Stimulated activated CD4-positive, alpha-beta T cell treated with anti-CD3 and anti-CD28 coated beads, Interleukin-12 subunit alpha, Interleukin-12 subunit beta, amount 100 ng/mL, for 24 hours (primary cell): ENCODE measurements around the gene EXO1.

ENCODE experiments used
- DNase-seq, 2 experiments: peaks; one replicate each; pipeline ENCODE4 v3.0.0-alpha.2; 2020; ENCODE audit warnings: low read depth in 2 of 2

Gene EXO1

DNA sequence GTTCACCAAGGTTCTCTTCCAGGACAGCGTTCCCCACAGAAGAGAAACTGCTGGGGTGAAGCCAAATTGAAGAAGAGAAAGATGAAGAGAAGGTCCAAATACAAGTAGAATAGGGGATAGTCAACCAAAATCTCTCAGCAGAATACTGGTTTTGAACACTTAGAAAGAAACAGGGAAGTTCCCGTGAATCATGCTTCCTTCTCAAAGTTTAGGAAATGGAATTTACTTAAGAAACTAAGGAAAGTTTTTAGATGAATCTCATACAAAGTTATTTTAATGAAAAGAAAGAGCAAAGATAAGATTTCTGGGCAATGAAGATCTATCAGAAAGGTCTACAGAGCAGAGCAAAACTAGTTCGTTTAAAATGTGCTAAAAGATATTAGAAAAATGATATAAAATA lies 43.3 kb downstream of the EXO1 start:
- no peak for DNase-seq

DNA sequence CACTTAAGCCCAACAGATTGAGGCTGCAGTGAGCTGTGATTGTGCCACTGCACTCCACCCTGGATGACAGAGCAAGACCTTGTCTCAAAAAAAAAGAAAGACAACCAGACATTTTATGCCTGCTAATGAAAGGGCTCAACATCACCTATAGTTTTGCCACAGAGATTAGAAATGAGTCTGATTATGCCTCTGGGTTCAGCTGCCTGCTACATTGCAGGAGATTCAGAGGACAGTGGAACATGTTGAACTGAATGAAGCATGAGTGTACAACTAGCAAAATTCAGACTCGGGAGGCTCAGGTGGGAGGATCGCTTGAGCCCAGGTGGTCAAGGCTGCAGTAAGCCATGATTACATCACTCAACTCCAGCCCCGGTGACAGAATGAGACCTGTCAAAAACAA lies 46.0 kb downstream of the EXO1 start:
- DNase-seq, result no peak

DNA sequence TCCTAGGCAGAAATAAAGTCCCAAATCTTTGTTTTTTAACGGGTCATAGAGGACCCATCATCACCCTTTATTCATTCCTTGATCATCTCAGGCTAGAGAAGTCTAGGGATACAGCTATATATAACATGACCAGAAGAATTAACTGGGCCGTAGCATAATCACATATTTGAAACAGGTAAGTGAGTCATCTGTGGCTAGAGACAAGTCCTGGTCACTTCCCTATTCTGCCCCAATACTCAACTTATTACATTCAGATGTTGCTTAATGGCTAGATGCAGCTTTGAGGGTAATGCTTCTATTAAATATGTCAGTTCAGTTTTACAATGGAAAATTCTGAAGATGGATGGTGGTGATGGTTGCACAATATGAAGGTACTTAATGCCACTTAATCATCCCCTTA lies 47.0 kb downstream of the EXO1 start:
- no peak for DNase-seq

DNA sequence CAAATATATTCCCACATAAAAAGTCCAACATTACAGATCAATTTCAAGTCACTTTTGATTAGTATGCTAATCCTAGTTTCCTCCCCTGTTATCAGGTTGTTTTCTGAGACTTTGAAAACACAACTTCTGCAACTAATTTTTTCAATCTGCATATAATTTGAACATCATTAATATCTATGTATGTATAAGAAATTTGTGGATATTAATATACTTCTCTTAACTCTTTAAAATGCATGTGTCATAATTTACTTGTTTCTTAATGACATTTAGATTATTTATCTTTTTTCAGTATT lies 48.6 kb downstream of the EXO1 start:
- no peak for DNase-seq

DNA sequence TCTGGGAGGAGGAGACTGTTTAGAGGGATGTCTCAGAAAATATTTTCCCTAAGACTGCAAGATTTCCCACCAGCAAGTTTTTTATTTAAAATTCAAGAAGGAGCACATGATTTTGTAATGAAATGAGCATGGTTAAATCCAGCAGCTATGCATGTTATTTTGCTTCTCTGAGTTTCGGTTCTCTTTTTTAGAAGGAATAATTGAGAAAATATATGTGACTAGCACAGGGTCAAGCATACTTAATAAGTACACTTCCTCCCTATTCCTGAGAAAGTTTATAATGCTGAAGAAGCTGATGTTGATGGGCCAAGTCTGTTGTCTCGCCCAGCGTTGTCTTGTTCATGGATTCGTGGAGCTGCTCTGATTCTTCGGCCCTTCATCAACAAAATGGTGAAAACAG lies 51.2 kb downstream of the EXO1 start:
- DNase-seq, result no peak

DNA sequence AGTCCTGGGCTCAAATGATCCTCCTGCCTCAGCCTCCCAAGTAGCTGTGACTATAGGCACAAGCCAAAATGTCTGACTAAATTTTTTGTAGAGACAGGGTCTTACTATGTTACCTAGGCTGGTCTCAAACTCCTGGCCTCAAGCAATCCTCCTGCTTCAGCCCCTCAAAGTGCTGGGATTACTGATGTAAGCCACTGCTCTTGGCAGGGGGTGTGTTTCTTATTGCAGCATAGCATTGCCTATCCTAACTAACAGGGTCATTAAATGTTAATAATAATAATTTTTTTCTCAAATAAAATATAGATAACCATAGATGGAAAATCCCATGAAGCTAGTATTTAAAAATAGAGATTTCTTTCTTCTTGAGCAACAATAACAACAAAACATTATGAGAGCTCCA lies 52.4 kb downstream of the EXO1 start:
- no peak for DNase-seq

DNA sequence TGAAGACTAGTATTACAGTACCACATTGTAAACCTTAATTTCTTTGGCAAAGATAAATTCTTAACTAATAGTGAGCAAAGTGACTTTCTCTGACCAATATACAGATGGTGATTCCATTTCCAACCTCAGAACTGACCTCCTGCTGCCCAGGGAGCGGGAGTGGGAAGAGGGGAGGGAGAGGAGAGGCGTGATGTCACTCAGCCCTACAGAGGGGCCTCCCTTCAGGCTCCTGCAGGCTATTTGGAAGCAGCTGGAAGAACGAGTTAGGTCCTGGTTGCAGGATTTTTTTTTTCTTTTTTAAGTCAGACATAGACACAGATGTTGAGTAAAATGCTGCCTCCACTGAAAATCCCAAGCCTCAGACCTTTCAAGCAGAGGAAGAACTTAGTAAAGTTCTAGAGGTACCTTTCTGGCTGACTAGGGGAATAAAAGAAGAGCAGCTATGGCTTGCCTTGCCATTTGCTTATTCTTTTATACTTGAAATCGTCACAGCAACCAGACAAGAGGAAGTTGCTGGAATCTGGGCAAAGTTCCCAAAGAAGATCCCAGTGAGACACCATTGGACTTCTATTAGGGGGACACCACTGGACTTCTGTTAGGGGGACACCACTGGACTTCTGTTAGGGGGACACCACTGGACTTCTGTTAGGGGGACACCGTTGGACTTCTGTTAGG lies 54.5 kb downstream of the EXO1 start:
- no peak for DNase-seq

DNA sequence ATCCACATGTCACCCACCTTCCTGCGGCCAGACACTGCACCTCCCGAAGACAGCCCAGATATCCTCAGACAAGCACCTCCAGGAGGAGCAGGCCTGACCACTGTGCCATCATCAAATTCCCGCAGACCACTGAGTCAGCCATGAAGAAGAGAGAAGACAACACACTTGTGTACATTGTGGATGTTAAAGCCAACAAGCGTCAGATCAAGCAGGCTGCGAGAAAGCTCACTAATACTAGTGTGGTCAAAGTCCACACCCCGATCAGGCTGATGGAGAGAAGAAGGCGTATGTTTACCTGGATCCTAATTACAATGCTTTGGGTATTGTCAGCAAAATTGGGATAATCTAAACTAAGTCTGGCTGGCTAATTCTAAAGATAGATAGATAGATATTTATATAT lies 68.2 kb downstream of the EXO1 start:
- DNase-seq, result no peak

DNA sequence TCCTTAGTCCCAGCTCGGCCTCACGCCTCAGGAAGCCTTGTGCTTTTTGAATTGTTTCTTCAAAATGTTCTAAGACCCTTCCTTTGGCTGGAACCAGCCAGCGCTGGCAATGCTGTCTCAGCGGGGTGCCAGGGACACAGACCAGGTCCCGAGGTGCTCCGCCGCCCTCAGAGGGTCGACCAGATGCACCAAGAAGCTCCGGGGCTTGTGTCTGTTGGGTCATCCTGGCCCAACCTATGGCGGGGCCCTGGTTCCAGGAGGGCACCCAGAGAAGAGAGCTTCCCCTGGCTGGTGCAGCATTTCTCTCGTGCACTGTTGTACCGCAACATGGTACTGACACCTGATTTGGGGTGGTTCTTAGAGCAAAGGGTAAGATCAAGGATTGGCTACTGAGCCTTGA lies 69.5 kb downstream of the EXO1 start:
- DNase-seq, result no peak

DNA sequence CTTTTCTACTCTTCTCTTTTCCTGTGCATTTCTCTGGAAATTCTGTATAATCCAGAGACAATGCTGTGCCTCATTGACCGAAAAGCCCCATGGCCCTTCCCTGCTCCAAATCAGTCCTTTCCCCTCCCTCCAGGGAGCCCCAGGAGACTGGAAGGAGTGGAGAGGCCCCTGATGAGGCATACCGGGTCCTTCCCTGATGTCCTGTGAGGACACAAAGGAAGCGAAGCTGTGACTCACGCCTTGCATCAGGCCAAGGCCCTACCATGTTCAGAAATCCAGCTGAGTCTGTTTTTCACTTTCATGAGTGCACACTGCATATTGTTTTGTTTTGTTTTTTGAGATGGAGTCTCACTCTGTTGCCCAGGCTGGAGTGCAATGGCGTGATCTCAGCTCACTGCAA lies 70.9 kb downstream of the EXO1 start:
- no peak for DNase-seq

DNA sequence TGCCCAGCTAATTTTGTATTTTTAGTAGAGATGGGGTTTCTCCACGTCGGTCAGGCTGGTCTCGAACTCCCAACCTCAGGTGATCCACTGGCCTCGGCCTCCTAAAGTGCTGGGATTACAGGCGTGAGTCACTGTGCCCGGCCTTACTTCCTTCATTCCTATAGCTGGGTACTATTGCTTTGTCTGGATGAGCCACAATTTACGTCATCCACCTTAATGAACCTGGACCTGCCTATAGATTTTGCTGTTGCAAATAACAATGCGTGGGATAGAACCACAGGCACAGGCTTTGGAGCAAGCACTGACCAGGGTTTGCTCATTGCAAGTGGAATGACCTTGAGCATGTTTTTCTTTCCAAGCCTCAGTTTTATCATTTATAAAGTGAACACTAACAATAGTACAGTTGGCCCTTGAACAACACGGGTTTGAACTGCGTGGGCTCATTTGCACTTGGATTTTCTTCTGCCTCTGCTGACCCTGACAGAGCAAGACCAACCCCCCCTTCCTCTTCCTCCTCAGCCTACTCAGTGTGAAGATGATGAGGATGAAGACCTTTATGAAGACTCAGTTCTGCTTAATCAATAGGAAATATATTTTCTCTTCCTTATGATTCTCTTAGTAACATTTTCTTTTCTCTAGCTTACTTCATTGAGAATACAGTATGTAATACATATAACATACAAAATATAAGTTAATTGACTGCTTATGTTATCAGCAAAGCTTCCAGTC lies 76.2 kb downstream of the EXO1 start:
- no peak for DNase-seq

DNA sequence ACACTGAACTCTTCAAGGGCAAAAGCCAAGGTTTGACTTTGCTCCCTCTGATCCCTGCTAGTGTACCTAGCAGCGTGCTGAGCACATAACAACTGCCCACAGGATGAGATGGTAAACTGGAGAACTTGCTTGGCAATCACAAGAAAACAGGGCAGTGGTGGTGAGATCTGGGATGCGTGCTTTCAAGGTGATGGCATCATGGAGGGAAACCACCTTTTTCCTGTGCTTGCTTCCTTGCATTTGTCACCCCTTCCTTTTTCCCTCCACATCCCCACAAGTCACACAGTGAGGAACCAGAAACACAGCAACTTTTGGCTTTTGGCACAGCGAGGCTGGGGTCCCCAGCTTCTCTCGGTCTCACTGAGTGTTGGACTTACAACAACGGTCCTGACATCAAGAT lies 78.1 kb downstream of the EXO1 start:
- no peak for DNase-seq

DNA sequence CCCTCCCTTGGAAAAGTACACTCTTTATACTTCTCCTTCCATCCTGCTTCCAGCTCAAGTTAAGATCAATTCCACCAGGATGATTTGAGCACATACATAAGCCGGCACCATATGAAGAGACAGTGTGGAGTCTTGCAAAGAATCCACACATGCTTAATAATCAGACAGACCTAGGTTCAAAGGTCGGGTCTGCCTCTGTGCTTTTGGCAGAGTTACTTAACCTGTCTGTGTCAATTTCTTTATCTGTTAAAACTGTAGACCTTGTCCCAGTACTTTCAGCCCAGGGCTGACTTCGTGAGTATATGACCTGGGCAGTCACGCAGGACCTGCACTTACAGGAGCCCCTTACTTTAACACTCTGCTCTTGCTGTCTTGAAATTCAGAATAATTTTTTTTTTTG lies 79.3 kb downstream of the EXO1 start:
- DNase-seq, result no peak

DNA sequence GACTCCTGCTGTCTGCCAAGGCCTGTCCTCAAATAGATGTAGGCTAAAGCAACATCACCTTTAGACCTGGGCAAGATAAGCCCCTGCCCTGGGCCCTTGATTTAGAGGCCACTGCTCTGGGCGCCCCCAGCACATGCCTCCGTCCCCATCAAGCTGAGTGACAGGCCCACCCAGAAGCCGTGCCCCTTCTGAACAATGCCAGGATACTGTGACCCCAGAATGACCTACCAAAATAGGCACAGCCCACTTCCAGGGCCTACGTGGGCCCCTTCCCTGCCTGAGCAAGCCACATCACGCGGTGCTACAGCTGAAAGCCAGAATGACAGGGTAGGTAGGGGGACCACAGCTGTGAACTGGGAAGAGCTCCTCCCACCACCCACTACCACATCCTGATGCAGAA lies 84.8 kb downstream of the EXO1 start:
- no peak for DNase-seq

DNA sequence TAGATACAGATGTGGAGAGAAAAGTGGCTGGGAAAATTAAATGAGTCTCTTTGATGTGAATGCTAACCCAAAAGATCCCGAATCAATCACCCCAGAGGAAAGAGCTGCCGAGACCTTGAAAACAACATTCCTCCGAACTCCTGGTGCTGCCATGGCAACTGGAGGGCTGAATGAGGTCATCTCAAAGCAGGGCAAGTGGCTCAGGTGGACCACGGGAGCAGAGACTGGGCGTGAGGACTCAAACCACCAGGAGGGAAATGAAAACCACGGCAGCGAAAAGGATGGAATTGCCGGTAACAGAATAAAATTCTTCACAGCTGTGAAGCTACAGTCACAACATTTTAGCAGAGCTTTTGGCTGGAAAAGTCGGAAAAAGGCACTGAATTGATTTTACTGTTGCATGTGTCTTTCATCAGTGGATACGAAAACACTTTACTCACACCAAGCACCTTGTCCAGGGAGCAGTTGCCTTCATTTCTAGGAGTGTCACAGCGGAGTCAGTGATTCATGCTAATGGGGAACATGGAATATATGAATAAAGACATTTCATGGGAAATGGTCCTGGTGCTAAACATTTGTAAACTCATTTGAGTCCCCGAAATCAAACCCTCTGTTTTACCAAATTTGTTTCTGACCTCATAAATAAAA lies 86.3 kb downstream of the EXO1 start:
- no peak for DNase-seq

DNA sequence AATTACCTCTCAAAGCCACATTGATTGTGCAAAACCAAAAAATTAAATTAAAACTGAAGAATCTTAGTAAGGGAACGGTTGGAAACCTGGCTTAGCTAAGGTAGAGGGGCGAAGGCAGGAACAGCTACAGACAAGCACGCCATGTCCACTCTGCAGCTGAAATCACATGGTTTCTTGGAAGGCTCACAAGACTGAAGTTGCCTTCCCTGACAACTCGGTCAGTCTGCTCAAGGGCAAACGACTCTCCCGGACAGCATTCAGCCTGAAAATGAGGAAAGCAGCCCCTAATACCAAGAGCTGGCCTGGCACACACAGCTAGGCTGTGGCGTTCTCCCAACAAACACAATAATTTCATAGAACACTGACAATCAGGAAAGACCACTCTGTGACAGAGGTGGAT lies 86.9 kb downstream of the EXO1 start:
- DNase-seq, result no peak
